ACC112 (cell line): ENCODE measurements around the gene GABARAPL2.

ENCODE experiments used
- H2AFZ ChIP-seq: fragments of 200-600 bp; sonication (generic); one replicate; pipeline ENCODE4 v1.6.0; 2017; ENCODE audit warnings: antibody characterized with exemption, low read length; ENCODE audit not compliant: unreplicated experiment
- H3K27ac ChIP-seq: fragments of 200-600 bp; sonication (generic); 2 replicates; pipeline ENCODE4 v1.5.1; 2014; ENCODE audit warnings: low read depth, mild to moderate bottlenecking, antibody characterized with exemption, low read length, moderate library complexity
- H3K27me3 ChIP-seq: fragments of 200-600 bp; sonication (generic); 2 replicates; pipeline ENCODE4 v1.6.1; 2014; ENCODE audit warnings: mild to moderate bottlenecking, antibody characterized with exemption, low read length, moderate library complexity, mixed read lengths; ENCODE audit not compliant: insufficient read depth
- H3K36me3 ChIP-seq: fragments of 200-600 bp; sonication (generic); 2 replicates; pipeline ENCODE4 v1.6.1; 2016; ENCODE audit warnings: mild to moderate bottlenecking, antibody characterized with exemption, low read length, moderate library complexity, mixed read lengths; ENCODE audit not compliant: insufficient read depth
- H3K4me1 ChIP-seq: fragments of 200-600 bp; sonication (generic); one replicate; pipeline ENCODE4 v1.6.1; 2016; ENCODE audit warnings: low read length, mixed read lengths; ENCODE audit not compliant: insufficient read depth, unreplicated experiment, control insufficient read depth
- H3K4me3 ChIP-seq: fragments of 200-600 bp; sonication (generic); 2 replicates; pipeline ENCODE4 v1.5.1; 2014; ENCODE audit warnings: mild to moderate bottlenecking, low read depth, low read length
- H3K79me2 ChIP-seq: fragments of 200-600 bp; sonication (generic); one replicate; pipeline ENCODE4 v1.6.0; 2016; ENCODE audit warnings: low read length; ENCODE audit not compliant: control insufficient read depth, unreplicated experiment, insufficient read depth

The GABARAPL2 gene

GRCh38 chr16:75555213-75555706, 10.9 kb upstream of the GABARAPL2 start:
- H3K27ac ChIP-seq: peak overlapping the region; percentile 66

GRCh38 chr16:75555707-75556430, 10.3 kb upstream of the GABARAPL2 start, which contains the start of gene TMEM231:
TSS of gene TMEM231 (minus strand) at chr16:75556252. CDS start at chr16:75556209, 43 bp downstream.
- Histone ChIP-seq H3K36me3 (no peaks in the 10 kb centered on the region), H3K4me1 (peaks cover 11% of the 10 kb centered on the region), H3K27ac (peak within 1 kb of the TSS; percentile 66), H3K27me3 (no peaks in the 10 kb centered on the region), H3K4me3 (peak within 1 kb of the TSS; percentile 97), H2AFZ (peak within 1 kb of the TSS; percentile 100), H3K79me2 (peaks cover 3% of the 10 kb centered on the region)

More at GRCh38 chr16:75555213-75555706, 10.9 kb upstream of the GABARAPL2 start:
- Histone ChIP-seq H2AFZ (peak overlapping the region; percentile 100), H3K4me1 (peaks cover 8% of the 10 kb centered on the region), H3K79me2 (peaks cover 3% of the 10 kb centered on the region), H3K27me3 (no peaks in the 10 kb centered on the region), H3K36me3 (no peaks in the 10 kb centered on the region), H3K4me3 (peak overlapping the region; percentile 97)

GRCh38 chr16:75556431-75556950, 9.7 kb upstream of the GABARAPL2 start:
- Histone ChIP-seq H3K27me3 (no peaks in the 10 kb centered on the region), H2AFZ (peak overlapping the region; percentile 100), H3K4me3 (peak overlapping the region; percentile 97), H3K79me2 (peaks cover 3% of the 10 kb centered on the region), H3K4me1 (peaks cover 11% of the 10 kb centered on the region), H3K36me3 (no peaks in the 10 kb centered on the region), H3K27ac (peak overlapping the region; percentile 25; the same call in 1 of the 2 replicates)

- Histone ChIP-seq H3K36me3 (no peaks in the 10 kb centered on the region), H3K27ac (no peak overlapping the region), H3K4me3 (no peak overlapping the region), H2AFZ (no peak overlapping the region), H3K4me1 (peaks cover 11% of the 10 kb centered on the region), H3K79me2 (peaks cover 2% of the 10 kb centered on the region), H3K27me3 (peaks cover 11% of the 10 kb centered on the region; the same call in 1 of the 2 replicates)
Measured at GRCh38 chr16:75558846-75559401, 7.3 kb upstream of the GABARAPL2 start.

GRCh38 chr16:75559564-75560372, 6.4 kb upstream of the GABARAPL2 start:
- H3K79me2 ChIP-seq: no peaks in the 10 kb centered on the region
- H3K4me1 ChIP-seq: peaks cover 13% of the 10 kb centered on the region
- H2AFZ ChIP-seq: peak overlapping the region; percentile 77
- peaks cover 14% of the 10 kb centered on the region; the same call in 1 of the 2 replicates for H3K27me3 ChIP-seq
- no peaks in the 10 kb centered on the region for H3K36me3 ChIP-seq
- H3K4me3 ChIP-seq: peak overlapping the region; percentile 22; the same call in 1 of the 2 replicates
- H3K27ac ChIP-seq: no peak overlapping the region

- H2AFZ ChIP-seq: peak overlapping the region; percentile 97
- peaks cover 15% of the 10 kb centered on the region for H3K79me2 ChIP-seq
- H3K4me1 ChIP-seq: peaks cover 21% of the 10 kb centered on the region
- H3K27me3 ChIP-seq: peaks cover 14% of the 10 kb centered on the region; the same call in 1 of the 2 replicates
- no peak overlapping the region for H3K27ac ChIP-seq
- H3K36me3 ChIP-seq: peaks cover 20% of the 10 kb centered on the region
- peak overlapping the region; percentile 89 for H3K4me3 ChIP-seq
Measured at GRCh38 chr16:75565640-75566039, 539 bp upstream of the GABARAPL2 start.

- H3K4me3 ChIP-seq: peak overlapping the region; percentile 89
- H3K79me2 ChIP-seq: peaks cover 15% of the 10 kb centered on the region
- H3K27ac ChIP-seq: no peak overlapping the region
- peaks cover 21% of the 10 kb centered on the region for H3K4me1 ChIP-seq
- peaks cover 20% of the 10 kb centered on the region for H3K36me3 ChIP-seq
- peak overlapping the region; percentile 49 for H2AFZ ChIP-seq
- H3K27me3 ChIP-seq: peaks cover 14% of the 10 kb centered on the region; the same call in 1 of the 2 replicates
Measured at GRCh38 chr16:75566758-75567255, 628 bp downstream of the GABARAPL2 start.

- Histone ChIP-seq H3K36me3 (peaks cover 20% of the 10 kb centered on the region), H3K4me3 (no peak overlapping the region), H3K4me1 (peaks cover 21% of the 10 kb centered on the region), H3K27me3 (peaks cover 12% of the 10 kb centered on the region; the same call in 1 of the 2 replicates), H3K27ac (no peak overlapping the region), H3K79me2 (peaks cover 15% of the 10 kb centered on the region), H2AFZ (no peak overlapping the region)
Measured at GRCh38 chr16:75567911-75568310, 1.7 kb downstream of the GABARAPL2 start.

GRCh38 chr16:75570396-75571065, 4.4 kb downstream of the GABARAPL2 start:
- H3K27ac ChIP-seq: no peak overlapping the region
- H3K36me3 ChIP-seq: peaks cover 20% of the 10 kb centered on the region
- peaks cover 11% of the 10 kb centered on the region for H3K4me1 ChIP-seq
- H3K4me3 ChIP-seq: no peak overlapping the region
- H3K79me2 ChIP-seq: peaks cover 15% of the 10 kb centered on the region
- H3K27me3 ChIP-seq: no peaks in the 10 kb centered on the region
- H2AFZ ChIP-seq: no peak overlapping the region
